GM19397 (cell line): ENCODE data around the gene GRIK1.

Experiments used
- ATAC-seq: cut with Tn5 transposase; IDR thresholded peaks from one replicate; pipeline ENCODE4 v1.9.1; 2021; ENCODE audit warnings: mild to moderate bottlenecking, moderate library complexity; ENCODE audit not compliant: unreplicated experiment

GRIK1 gene

DNA sequence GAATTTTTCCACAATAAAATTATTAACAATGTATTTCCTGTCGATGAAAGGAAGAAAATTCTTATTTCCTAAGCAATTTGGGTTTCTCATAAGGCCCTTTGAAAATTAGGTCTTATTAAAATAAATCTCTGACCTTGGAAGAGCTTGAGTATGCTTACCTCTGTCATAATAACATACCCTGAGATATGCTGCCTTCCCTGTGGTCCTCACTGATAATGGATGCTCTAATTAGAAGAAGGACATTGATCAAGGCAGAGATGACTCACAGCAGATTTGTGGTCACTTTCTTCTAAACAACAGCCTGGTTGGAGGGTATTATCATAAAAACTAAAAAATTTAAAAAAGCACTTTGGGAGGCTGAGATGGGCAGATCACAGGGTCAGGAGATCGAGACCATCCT, 217.8 kb downstream of the GRIK1 start:
- no peak for ATAC-seq

DNA sequence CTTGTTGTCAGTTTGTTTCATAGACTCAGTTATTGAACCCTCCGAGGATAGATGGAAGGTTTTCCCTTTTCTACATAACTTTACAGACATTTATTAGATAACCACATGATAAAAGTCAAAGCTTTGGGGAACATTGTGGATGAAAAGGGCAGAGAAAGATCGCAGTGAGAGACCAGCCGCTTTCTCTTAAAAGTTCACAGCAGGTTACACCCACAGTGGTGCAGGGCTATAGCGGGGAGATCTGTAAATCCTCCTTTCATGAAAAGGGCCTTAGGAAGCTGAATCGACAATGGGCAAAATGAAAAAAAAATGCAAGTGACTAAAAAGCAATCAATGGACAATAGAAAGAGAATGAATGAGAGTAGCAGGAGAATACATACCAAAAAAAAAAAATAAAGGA, 218.6 kb downstream of the GRIK1 start:
- ATAC-seq, result no peak

DNA sequence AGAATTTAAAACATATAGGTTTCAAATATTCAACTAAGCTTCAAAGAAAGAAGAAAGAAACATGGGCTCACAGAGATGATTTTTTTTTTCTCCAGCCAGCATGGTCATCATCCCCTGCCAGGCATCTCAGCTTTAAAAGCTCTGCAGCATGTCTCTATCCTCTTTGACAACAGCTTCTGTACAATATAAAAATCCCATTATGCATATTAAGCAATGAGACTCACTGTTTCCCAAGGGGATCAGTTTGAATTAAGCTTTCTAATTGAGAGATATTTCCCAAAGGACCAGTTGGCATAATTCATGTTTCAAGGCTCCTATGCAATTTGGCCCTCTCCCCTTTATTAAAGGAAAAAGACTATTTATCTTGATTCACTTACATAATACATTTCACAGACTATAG, 220.3 kb downstream of the GRIK1 start:
- no peak for ATAC-seq

DNA sequence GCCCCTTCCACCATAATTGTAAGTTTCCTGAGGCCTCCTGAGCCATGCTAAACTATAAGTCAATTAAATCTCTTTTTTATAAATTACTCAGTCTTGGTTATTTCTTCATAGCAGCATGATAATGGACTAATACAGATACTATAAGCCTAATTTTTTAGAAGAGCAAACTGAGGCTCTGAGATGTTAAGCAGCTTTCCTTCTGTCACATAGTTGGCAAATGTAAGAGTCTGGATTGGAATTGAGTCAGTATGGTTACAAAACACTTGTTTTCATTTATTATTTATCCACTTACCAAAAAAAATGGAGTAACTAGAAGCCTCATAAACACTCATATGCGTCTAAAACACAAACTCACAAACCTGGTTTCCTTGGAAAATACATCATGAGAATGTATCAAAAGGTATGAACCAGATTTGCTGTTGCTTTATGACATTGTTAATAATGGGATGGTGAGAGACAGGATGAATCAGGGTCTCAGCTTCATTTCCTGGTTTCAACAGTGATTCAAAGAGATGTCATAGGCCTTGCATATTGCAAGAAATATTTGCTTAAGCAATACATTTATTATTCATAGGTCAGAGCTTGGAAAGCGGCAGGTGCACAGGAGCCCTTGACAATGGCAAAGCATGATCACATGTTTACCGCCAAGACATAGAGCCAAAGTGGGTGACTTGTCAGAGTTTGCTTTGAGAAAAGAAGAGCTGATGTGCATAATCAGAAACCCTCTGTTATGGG, 221.5 kb downstream of the GRIK1 start:
- no peak for ATAC-seq

DNA sequence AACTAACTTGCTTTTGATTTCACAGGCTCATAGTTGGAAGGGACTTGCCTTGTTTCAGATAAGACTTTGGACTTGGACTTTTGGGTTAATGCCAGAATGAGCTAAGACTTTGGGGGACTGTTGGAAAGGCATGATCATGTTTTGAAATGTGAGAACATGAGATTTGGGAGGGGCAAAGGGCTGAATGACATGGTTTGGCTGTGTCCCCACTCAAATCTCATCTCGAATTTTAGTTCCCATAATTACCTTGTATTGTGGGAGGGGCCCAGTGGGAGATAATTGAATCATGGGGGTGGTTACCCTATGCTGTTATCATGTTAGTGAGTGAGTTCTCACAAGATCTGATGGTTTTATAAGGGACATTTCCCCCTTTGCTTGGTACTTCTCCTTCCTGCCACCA, 222.1 kb downstream of the GRIK1 start:
- ATAC-seq, result no peak

DNA sequence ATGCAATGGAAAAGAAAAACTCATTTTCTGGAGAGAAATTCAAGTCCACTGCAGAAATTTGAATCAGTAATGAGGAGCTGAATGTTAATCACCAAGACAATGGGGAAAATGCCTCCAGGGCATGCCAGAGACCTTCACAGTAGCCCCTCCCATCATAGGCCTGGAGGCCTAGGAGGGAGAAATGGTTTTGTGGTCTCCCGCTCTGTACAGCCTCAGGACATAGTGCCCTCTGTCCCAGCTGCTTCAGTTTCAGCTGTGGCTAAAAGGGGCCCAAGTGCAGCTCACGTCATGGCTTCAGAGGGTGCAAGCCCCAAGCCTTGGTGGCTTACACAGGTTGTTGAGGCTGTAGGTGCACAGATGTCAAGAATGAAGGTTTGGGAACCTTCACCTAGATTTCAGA, 223.0 kb downstream of the GRIK1 start:
- no peak for ATAC-seq

DNA sequence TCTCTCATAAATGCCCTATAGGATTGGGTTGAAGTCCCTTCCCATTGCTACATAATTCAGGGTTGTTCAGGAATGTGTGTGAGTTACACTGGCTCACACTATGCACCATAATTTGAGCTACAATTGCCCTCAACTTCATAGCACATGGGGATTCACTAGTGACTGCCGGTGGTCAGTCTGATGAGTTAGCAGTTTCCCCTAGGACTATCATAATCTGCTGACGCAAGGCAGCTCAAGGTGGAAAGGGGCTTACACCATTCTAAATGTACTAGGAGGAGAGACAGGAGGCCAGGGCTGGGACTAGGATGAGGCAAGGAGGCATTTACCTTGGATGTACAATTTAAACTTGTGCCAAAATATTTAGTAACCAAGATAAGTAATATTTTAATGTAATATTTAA, 224.7 kb downstream of the GRIK1 start:
- no peak for ATAC-seq

DNA sequence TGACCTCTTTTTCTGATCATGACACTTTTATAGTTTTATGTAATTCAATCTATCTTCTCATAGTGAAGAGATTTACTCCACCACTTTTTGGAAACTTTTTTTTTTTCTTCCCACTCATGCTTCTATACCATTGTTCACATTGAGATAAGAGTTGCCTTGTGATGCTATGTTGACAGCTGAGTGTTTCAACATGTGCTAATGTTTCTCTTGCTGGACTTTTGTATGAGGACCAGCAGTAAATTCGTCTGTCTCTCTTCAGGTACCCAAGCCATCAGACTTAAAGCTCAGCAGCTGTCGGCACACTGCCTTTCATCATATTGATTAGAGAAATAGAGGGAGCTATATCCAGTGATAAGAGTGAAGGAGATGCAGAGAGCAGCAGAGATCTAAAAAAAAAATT, 227.0 kb downstream of the GRIK1 start:
- no peak for ATAC-seq

DNA sequence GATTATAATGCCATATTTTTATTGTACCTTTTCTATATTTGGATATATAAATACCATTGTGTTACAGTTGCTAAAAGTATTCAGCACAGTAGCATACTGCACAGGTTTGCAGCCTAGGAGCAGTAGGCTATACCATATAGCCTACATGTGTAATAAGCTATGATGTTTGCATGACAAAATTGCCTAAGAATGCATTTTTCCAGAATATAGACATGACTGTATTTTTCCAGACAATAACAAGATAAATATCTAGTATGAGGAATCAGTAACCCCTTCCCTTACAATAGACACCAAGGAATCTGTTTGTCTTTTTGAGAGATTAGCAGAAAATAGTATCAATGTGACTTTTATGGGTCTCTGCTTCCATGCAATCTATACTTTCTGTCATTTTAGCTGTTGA, 228.6 kb downstream of the GRIK1 start:
- ATAC-seq, result no peak

DNA sequence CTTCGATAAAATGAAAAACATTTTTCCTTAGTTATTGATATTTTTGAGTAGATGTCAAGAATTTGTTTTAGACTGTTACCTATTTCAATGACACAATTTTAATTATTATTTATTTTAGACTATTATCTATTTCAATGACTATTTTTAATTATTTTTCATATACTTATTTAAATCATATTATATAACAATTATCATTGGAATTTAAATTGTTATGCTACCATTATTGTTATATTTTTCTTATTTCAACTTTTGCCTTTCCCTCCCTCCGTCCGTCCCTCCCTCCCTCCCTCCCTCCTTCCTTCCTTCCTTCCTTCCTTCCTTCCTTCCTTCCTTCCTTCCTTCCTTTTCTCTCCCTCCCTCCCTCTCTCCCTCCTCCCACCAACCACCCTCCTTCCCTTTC, 229.3 kb downstream of the GRIK1 start:
- ATAC-seq, result no peak

DNA sequence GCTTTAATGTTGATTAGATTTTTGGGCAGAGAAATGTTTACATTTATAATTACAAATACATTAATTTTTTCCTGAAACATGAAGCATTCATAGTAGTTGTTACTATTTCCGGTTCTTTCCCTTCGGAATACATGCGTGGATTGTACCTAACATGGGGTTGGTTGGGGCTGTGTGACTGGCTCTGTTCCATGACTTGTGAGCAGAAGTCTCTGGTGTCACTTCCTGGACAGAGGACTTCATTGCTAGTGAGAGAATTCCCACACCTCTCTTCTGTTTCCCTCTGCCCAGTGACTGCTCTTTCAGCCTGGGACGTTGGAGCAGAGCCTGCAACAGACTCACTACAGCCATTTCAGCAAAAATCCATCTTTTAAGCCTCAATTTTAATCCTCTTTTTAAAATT, 231.4 kb downstream of the GRIK1 start:
- no peak for ATAC-seq

DNA sequence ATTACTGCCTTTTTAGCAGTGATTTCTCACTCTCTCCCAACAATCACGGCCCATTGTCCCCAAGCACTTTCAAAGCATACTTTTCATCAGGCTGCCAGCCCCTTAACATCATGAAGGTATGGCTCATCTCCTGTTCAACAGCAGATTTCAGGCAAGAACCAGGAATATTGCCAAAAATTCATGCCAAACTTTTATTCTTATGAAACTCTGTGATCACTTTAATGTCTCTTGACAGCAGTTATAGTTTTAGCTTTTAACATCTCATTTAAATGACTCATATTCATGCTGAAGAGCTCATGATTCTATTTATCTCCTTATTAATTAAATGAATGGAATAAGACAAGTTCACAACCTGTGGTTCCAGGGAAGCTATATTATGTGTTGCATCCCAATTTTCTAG, 235.1 kb downstream of the GRIK1 start:
- no peak for ATAC-seq

DNA sequence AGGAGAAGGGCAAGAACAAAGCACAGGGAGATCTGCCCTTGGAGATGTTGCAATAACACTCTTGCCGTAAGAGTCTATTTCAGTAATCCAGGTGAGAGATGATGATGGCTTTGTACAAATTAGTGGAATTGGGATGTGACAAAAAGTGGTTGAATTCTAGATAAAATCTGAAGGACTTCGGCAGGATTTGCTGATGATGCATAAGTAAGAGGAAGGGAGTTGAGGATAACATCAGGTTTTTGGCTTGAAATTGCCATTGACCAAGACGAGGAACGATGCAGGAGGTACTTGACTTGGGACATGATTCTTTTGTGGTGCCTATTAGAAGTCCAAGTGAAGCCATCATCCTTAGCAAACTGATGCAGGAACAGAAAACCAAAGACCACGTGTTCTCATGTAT, 238.1 kb downstream of the GRIK1 start:
- ATAC-seq, result no peak

DNA sequence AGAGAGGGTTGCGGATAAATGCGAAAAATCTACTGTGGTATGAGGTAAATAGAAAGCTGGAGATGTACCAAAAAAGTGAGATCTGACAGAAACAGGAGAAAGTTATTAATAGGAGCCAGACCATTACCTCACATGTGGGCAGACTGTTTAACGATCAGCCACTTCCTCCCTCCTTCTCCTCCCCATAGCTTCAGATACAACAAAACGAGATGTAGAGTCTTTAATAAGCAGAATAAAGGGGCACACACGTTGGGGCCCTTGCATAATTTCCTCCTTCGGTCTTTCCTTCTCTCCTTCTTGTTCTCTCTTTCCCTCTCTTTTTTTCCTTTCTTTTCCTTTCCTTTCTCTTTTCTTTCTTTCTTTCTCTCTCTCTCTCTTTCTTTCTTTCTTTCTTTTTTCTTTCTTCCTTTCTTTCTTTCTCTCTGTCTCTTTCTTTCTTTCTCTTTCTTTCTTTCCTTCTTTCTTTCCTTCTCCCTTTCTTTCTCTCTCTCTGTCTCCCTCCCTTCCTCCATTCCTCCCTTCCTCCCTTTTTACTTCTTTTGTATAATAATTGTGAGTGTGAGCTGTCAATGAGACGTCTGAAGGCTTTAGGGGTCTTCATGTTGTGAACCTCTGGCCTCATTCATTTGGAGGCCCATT, 242.1 kb downstream of the GRIK1 start:
- ATAC-seq, result no peak

DNA sequence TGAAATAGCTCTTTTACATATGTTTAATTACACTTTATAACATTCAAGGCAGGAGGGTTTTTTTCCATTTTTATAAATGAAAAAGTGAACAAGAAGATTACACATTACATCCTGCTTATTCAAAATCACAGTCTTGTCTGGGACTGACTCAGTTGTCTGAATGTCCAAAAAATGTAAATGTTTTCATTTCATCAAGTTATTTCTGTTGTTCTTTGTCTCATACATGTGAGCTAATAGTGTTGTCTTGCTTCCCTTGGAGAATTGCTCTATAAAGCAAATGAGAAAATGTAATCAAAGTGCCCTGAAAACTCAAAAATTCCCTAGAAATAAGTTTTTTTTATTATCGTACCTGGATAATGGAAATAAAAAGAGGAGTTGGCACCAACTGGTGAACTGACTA, 242.9 kb downstream of the GRIK1 start:
- ATAC-seq, result no peak

DNA sequence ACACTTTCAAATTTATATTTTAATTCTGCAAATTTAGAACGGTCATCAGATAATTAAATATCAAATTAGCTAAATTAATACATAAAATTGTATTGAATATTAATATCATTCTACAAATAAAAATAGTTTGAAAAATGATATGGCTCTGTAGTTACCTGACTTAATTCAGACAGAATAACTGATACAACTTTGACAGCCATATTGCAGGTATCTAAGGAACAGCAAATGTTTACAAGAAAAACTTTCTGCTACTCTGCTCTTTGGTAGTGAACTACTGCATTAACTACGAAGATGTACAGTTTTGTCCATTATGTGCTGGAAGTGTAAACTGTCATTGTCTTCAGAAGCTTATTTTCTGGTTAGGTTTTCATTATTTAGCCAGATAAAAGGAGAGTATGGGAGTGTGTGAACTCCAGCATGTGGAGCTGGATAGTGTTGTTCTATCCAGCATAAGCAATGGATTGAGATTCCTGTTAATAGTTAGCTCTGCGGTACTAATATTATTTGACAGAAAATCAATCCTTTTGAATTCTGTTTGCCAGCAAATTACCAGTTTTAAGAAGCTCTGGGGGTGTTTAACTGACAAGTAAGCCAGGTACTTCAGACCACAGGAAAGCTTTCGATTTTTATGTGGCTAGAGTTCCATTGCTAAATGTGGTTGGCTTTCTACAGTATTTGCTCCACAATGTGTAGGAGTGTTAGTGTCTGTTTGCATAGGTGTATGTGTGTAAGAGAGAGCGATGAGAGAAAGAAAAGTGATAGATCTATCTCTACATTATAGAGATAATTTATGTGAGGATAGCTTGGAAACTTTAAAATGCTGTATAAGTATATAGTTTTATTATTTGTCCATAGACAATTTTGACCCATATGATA, 247.9 kb downstream of the GRIK1 start:
- ATAC-seq, result no peak

DNA sequence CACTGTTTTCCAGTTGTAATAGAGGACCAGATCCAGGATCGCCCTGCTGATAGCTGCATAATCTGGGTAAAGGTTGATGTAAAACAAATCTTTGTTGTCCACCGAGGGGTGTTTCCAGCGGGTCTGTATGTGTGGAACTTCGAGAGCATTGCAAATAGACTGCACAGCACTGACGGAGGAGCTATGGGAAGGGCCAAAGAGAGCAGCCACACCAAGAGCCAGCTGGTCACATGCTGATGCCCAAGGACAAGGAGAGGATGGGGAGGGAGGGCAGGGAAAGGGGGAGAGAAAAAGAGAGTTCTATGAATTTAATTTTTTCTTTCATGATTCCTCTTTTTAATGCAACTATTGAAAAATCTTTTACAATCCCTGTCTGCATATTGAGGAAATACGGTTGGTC, 250.0 kb downstream of the GRIK1 start:
- no peak for ATAC-seq

DNA sequence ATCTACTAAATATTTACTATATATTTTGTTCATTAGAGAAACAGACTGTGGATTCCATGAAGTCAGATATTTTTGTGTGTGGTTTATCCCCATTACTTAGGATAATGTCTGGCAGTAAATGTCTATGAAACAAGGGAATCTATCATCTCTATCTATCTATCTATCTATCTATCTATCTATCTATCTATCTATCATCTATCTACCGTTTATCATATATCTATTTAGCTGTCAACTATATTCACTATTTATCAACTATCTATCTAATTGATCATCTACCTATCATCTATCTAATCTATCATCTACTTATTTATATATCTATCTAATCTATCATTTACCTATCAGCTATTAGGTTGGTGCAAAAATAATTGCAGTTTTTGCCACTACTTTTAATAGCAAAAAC, 255.7 kb downstream of the GRIK1 start:
- no peak for ATAC-seq

DNA sequence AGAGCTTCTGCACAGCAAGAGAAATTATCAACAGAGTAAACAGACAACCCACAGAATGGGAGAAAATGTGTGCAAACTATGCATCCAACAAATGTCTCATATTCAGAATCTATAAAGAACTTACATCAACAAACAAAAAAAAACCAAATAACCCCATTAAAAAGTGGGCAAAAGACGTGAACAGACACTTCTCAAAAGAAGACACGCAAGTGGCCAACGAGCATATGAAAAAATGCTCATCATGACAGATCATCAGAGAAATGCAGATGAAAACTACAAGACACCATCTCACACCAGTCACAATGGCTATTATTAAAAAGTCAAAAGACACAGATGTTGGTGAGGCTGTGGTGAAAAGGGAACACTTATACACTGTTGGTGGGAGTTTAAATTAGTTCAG, 257.0 kb downstream of the GRIK1 start:
- ATAC-seq, result no peak

DNA sequence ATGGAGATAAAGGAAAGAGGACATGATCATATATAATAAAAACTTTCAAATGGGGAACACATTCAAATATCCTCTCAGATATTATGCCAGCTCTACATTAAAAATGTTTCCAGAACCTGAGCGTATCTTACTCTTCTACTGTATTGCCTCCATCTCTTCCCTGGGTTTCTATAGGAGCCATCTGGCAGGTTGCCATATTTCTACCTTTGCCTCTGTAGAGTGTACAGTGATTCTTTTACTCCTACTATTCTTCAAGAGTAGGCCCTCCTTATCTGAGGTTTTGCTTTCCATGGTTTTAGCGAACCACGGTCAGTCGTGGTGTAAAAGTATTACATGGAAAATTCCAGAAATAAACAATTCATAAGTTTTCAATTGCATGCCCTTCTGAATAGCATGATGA, 259.5 kb downstream of the GRIK1 start:
- no peak for ATAC-seq

DNA sequence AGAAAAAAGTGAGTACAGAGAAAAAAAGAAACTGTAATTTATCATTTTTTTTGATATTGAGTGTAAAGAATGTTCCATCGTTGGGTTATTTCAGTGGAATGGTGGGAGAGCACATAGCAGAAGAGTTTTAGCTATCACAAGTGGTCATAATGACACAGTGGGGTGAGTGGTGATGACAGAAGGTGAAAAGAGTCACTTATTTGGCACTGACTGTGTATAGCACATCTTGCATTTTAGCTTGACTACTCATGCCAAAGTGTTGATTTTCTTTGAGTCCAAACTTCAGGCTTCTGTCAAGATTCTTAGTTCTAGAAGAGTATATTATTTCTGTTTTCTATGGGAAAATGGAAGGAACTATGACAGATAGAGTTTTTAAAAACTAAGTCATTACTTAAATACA, 261.2 kb downstream of the GRIK1 start:
- ATAC-seq, result no peak

DNA sequence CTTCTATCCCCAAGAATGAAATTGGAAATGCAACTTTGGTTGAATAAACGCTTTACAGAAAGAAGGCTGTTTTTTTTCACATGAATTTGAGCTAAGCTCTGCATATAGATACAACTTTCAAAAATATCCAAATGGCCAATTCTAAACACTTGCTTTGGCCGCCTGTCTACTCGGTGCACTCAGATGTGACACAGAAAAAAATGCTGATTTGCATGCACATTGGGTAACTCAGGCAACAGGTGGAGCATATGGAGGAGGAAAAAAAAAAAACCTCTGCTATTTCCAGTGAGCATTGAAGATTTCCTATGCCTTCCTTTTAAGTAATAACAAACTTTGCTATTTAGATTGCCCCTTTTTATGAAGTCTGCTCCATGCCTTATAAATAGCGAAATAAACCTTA, 262.5 kb downstream of the GRIK1 start:
- ATAC-seq, result peak; percentile 50
